HG03354 (cell line): ENCODE data around the gene SAMD4B.

Experiments used
- ATAC-seq: cut with Tn5 transposase; IDR thresholded peaks from one replicate; pipeline ENCODE4 v1.9.1; 2021; ENCODE audit warnings: mild to moderate bottlenecking; ENCODE audit not compliant: unreplicated experiment, poor library complexity, severe bottlenecking

Gene SAMD4B

DNA sequence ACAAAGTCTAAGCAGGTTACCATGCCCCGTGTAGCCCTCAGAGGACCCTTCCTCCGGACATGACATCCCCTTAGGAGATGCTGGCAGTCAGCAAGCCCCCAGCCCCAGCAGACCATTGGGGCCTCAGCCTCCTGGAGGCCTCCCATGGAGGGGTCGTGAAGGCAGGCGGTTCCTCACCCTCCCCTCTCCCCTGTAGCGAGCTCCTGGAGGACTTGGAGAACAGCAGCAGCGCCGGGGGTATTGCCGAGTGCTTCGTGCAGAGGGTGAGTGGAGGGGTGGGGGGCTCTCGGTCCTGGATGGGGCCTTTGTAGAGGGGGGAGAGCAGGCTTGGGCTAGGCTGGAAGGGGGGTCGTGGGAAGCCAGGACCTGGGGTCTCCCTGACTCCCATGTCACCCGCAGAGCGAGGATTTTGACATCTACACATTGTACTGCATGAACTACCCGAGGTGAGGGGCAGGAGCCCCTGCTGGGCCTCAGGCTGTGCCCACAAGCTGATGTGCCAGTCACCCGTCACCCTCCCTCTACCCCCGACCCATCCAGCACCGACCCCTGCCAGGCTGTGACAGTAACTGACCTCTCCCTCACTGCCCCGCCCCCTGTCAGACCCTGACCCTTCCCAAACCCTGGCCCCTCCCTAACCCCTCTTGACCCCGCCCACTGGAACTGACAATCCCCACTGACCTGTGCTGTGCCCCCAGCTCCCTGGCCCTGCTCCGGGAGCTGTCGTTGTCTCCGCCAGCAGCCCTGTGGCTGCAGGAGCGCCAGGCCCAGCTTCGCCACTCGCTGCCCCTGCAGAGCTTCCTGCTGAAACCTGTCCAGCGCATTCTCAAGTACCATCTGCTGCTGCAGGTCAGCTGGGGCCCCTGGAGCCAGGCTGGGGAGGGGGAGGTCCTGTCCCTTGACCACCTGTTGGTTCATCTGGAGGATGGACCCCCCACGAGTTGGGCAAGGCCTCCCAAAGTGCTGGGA, 74.2 kb downstream of the SAMD4B start:
- ATAC-seq, result no peak

DNA sequence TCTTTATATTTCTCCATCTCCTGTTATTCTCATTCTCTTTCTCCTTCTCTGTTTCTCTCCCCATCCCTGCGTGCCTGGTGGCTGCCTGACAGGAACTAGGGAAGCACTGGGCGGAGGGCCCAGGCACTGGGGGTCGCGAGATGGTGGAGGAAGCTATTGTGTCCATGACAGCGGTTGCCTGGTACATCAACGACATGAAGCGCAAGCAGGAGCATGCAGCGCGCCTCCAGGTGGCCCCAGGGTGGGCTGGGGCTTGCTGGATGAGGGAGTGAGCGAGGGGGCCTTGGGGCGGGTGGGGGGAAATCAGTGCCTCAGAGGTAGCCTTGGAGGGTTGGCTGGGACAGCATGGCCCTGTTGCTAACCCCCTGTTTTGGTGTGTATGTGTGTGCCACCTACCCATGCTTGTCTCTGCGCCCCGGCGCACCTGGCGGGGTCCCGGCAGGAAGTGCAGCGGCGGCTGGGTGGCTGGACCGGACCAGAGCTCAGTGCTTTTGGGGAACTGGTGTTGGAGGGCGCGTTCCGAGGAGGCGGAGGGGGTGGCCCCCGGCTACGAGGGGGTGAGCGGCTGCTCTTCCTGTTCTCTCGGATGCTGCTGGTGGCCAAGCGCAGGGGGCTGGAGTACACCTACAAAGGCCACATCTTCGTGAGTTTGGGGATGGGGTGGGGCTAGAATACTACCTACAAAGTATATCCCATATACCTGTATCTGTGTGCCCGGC, 75.4 kb downstream of the SAMD4B start:
- no peak for ATAC-seq

DNA sequence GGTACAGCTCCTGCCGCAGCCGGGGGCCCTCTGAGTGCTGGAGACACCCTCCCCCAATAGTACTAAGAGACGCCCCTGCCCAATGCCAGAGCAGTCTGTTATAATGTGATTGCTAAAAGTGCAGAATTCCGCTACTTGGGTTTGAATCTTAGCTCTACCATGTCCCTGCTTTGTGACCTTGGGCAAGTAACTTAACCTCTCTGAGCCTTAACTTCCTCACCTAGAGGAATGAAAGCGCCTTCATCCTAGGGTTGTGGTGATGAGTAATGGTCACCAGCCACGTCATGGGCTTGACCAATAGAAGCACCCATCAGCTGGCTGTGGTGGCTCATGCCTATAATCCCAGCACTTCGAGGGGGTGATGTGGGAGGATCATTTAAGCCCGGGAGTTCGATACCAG, 76.8 kb downstream of the SAMD4B start:
- no peak for ATAC-seq

DNA sequence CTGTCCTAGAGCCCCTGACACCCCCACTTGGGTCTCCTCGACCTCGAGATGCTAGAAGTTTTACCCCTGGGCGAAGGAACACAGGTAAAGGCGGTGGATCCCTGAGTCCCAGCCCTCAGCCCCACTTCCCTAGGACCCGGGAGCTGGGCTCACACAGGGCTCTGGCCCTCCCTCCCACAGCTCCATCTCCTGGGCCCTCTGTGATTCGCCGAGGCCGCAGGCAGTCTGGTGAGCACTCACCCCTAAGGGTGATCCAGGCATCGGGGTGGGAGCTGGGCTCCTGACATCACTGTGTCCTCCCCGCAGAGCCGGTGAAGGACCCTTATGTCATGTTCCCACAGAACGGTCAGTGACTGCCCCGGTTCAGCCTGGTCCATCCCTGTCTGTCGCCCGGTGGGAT, 78.5 kb downstream of the SAMD4B start:
- no peak for ATAC-seq

DNA sequence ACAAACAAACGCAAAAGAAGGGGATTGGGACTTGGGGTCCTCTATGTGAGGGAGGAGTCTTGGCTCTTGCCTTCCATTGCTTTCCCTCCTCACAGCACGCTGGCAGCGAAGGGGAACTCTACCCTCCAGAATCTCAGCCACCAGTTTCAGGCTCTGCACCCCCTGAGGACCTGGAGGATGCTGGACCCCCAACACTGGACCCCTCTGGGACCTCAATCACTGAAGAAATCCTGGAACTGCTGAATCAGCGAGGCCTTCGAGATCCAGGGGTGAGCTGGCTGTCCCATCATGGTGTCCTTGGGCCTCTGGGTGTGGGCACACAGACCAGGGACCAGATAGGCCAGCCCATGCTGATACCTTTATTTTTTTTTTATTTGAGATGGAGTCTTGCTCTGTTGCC, 79.8 kb downstream of the SAMD4B start:
- no peak for ATAC-seq

DNA sequence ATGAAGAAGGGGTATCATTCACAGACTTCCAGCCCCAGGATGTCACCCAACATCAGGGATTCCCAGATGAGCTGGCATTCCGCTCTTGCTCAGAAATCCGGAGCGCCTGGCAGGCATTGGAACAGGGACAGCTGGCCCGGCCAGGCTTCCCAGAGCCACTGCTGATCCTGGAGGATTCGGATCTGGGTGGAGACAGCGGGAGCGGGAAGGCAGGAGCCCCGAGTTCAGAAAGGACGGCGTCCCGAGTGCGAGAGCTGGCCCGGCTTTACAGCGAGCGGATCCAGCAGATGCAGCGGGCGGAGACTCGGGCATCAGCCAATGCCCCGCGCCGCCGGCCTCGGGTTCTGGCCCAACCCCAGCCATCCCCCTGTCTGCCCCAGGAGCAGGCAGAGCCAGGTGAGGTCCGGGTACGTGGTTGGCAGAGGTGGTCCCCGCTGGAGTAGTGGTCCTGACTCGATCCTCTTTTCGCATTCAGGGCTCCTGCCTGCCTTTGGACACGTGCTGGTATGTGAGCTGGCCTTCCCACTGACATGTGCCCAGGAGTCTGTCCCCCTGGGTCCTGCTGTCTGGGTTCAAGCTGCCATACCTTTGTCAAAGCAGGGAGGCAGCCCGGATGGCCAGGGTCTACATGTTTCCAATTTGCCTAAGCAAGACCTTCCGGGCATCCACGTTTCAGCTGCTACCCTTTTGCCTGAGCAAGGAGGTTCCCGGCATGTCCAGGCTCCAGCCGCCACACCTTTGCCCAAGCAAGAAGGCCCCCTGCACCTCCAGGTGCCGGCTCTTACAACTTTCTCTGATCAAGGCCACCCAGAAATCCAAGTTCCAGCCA, 81.3 kb downstream of the SAMD4B start:
- ATAC-seq, result no peak

DNA sequence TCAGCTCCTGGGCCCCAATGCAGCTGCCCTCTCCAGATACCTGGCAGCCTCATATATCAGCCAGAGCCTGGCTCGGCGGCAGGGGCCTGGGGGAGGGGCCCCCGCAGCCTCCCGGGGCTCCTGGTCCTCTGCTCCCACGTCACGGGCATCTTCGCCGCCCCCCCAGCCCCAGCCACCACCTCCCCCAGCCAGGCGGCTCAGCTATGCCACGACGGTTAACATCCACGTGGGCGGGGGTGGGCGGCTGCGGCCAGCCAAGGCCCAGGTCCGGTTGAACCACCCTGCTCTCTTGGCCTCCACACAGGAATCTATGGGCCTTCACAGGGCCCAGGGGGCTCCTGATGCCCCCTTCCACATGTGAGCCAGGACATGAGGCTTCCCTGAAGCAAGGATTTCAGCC, 82.7 kb downstream of the SAMD4B start:
- no peak for ATAC-seq

DNA sequence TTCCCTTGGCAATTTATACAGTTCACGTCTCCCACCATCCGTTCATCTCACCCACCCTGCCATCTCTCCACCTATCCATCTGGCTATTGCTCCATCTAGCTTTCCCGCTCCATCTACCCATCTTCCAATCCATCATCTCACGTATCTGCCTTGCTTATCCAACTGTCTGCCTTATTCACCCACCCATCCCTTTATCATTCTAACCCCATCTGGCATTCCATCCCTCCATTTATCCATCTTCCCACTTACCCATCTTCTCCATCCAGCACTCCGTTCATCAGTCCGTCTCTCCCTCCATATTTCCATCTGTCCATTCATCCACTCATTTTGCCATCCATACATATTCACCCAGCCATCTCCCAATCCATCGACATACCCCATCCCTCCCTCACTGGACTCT, 83.5 kb downstream of the SAMD4B start:
- no peak for ATAC-seq

DNA sequence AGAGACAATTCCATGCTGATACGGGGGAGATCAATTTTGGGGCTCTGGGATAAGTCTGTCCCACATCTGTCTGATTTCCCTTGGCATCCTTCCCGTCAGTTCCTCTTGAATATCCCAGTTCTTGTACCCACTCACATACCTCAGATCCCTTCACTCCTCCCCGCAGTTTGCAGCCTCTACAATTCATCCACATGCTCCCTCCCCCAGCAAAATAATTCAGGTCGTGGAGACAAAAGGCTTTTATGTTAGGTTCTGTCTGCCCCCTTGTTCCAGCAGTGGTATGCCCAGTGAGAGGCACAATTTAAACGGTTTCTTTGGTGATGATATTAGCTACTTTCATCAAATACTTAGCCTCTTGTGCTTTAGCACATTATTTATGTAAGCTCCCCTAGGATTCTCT, 83.9 kb downstream of the SAMD4B start:
- ATAC-seq, result no peak

DNA sequence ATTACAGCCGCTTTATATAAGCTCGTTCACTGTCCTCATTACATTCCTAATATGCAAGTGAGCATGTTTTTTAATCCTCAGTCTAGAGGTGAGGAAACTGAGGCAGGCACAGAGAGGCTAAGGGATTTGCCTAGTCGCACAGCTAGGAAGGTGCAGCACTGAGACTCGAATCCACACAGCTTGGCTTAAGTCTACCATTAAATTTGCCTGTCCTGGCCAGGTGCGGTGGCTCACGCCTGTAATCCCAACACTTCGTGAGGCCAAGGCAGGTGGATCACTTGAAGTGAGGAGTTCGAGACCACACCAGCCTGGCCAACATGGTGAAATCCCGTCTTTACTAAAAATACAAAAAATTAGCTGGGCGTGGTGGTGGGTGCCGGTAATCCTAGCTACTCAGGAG, 85.5 kb downstream of the SAMD4B start:
- ATAC-seq, result no peak

DNA sequence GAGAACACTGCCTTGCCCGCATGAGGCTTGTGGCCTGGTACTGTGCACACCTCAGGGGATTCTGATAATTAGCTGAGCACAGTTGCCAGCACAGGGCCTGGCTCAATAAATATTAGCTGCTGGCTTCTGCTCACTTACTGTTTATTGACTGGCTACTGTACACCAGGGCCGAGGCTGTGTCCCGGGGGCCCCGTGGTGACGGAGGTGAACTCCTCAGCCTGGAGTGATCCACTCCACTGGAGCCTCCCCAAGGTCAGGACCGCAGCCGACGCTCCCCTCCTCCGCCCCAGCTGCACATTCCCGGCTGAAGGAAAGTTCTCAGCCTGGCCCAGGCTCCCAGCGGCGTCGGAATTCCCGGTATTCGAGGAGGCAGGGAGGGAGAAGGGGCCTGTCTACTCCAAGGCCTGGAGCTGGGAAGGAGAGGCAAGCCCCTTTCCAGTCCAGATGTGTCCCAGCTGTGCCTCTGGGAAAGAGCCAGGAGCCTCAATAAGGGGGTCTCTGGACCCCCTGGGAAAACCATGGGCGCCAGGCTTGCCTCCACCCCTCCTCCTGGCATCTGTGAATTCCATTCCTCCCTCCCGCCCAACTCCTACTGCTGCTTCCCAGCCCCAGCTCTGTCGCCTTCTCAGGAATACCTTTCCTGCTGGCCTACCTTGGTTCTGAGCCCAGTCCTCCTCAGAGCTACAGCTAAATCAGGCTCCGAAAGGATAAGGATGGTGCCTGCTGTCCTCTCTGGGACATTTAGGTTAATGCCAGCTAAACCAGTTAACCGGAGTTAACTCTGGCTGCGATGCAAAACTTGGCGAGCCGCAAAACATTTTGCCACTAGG, 86.3 kb downstream of the SAMD4B start:
- ATAC-seq, result no peak

DNA sequence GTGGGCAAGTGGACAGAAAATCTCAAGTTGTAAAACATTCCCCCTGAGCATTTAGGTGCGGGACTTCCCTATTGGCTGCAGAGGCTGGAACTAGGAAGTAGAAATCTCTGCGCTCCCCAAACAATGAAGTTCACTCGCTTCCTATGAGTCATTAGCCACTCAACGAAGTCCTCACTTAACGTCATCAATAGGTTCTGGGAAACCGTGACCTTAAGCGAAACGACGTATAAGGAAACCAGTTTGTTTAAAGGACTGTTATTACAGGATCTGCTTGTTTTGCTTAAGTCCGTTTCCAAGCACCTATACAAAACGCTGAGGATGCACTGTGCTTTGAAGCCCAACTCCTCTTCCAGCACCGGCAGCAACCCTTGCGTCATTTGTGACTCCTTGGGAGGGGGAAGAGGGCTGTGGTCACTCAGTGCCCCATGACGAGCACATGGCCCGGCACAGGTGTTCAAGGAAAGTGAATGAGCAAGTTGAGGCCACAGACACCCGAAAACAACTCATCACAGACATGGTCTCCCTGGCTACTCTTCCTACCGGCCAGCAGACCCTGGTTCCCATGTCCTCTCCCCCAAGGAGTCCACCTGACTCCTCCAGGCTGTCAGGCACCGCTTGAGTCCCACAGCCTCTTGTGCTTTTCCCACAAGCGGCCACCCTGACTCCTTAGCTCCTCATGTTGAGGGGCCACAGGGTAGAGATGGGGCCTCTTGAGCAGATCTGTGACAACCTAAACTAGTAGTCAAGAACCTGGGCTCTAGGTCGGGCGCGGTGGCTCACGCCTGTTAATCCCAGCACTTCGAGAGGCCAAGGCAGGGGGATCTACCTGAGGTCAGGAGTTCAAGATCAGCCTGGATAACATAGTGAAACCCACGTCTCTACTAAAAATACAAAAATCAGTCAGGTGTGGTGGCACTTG, 88.7 kb downstream of the SAMD4B start:
- no peak for ATAC-seq

DNA sequence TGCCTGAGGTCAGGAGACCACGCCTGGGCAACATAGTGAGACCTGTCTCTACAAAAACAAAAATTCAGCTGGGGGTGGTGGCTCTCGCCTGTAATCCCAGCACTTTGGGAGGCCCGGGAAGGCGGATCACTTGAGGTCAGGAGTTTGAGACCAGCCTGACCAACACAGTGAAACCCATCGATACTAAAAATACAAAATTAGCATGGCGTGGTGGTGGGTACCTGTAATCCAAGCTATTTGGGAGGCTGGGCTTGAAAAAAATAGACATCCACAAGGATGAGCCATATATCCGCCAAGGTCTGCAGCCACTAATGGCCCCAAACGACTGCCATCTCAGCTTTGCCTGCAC, 90.4 kb downstream of the SAMD4B start:
- ATAC-seq, result no peak

DNA sequence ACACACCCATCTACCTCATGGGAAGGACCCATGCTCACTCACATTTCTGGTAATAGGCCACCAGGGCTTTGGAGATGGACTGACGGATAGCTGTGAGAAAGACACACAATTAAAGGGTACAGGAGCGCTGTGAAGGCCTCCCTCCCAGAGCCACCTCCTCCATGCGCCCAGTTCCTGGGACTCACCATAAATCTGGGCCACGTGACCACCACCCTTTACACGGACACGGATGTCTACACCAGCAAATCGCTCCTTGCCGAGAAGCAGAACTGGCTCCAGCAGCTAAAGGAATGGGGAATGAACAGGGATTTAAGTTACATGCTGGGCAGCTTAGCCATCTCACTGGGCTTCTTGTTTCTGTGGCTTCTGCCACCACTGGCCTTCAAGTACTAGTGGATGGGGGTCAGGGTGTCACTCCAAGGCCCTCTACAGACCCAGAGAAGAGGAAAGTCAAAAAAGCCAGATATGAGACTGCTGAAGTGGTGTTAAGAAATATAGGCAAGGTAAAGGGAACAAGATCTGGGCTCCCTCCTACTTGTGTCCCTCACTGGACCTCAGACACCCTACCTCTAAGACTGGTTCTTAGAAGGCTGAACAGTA, 91.4 kb downstream of the SAMD4B start:
- no peak for ATAC-seq

DNA sequence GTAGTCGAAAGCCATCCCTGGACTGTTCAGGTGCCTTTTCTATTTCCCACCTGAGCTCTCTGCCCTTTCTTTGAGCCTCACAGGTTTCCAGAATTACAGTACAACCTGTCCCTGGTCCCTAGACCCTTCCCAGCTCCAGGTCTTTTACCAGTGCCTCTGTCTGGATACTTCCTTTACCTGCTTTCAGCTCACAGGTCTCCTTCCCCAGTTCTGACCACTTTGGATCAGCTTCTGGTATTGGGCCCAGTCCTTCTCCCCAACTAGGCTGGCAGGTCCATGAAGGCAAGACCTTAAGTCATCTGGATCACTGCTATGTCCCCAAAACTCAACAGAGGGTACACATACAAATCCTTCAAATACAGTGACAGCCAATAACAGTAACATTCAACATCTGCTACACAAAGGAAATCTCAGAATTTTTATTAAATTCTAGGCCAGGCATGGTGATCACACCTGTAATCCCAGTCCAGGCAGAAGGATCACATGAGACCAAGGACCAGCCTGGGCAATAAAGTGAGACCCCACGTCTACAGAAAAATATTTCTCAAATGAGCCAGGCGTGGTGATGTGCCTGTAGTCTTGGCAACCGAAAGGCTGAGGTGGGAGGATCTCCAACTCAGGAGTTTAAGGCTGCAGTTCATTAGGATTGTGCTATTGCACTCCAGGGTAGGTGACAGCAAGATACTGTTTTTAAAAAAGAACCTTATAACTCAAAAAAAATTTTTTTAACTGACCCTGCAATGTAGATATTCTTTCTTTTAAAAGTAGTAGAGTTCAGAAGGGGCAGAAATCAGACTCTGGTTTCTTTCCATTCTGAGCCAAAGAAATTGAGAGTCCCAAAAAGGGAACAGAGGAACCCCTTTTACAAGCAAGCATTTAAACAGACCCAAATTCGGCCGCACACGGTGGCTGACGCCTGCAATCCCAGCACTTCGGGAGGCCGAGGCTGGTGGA, 92.2 kb downstream of the SAMD4B start:
- ATAC-seq, result no peak
